HG03039 (cell line): ENCODE measurements around the gene DKKL1.

ENCODE experiments used
- ATAC-seq: cut with Tn5 transposase; IDR thresholded peaks from one replicate; pipeline ENCODE4 v1.9.1; 2021; ENCODE audit warnings: mild to moderate bottlenecking, moderate library complexity; ENCODE audit not compliant: unreplicated experiment

Gene DKKL1

GRCh38 chr19:49418511-49418910 is 54.8 kb downstream of the DKKL1 start:
- no peak for ATAC-seq

DNA sequence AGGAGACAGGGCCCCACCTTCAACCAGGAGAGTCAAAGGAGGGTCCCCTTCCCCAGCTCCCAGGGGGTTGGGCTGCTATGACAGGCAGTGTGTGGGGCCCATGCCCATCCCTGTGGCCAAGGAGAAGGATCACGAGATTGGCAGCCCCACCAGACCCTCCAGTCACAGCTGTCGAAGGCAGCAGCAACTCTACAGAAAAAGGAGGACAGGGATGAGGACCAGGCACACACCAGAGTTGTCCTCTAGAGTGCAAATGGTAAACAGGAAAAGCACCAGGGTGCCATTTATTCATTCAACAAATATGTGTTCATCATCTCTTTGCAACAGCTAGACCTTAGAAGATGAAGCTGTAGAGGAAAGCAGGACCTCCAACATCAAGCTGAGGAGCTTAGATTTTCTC is 55.5 kb downstream of the DKKL1 start:
- ATAC-seq: no peak

- no peak for ATAC-seq
Measured at GRCh38 chr19:49420227-49420626, 56.5 kb downstream of the DKKL1 start.

GRCh38 chr19:49421039-49421877 is 57.6 kb downstream of the DKKL1 start:
- ATAC-seq: no peak

GRCh38 chr19:49421878-49422202 is 58.2 kb downstream of the DKKL1 start:
- no peak for ATAC-seq

GRCh38 chr19:49422407-49423070 is 58.9 kb downstream of the DKKL1 start:
- no peak for ATAC-seq

GRCh38 chr19:49423071-49423984 is 59.7 kb downstream of the DKKL1 start, which contains the start of gene PTH2:
TSS of gene PTH2 (minus strand) at chr19:49423441. CDS start at chr19:49423339, 102 bp downstream.
- no peak for ATAC-seq

- no peak for ATAC-seq
Measured at GRCh38 chr19:49423985-49424303, 60.3 kb downstream of the DKKL1 start.
